Putamen (tissue), 1 donor: ENCODE results near the gene BCL7A.

ENCODE experiments used
- DNase-seq: peaks from one replicate; pipeline ENCODE4 v3.0.0-alpha.2; 2016; ENCODE audit warnings: low spot score

Gene BCL7A

GRCh38 chr12:122079033-122079531 is 57.4 kb downstream of the BCL7A start:
- no peak for DNase-seq

- no peak for DNase-seq
Measured at GRCh38 chr12:122079532-122080081, 57.9 kb downstream of the BCL7A start.

- DNase-seq: no peak
Measured at GRCh38 chr12:122080149-122081082, 58.7 kb downstream of the BCL7A start.

- DNase-seq: no peak
Measured at GRCh38 chr12:122081083-122081696, 59.5 kb downstream of the BCL7A start.

GRCh38 chr12:122081697-122082221 is 60.1 kb downstream of the BCL7A start:
- DNase-seq: no peak

GRCh38 chr12:122082621-122083356 is 61.1 kb downstream of the BCL7A start:
- DNase-seq: no peak

GRCh38 chr12:122084857-122085405 is 63.2 kb downstream of the BCL7A start:
- DNase-seq: no peak

- no peak for DNase-seq
Measured at GRCh38 chr12:122085591-122085990, 63.9 kb downstream of the BCL7A start.

GRCh38 chr12:122086116-122086515 is 64.4 kb downstream of the BCL7A start:
- DNase-seq: no peak

GRCh38 chr12:122086641-122087285 is 65.1 kb downstream of the BCL7A start:
- no peak for DNase-seq

- DNase-seq: no peak
Measured at GRCh38 chr12:122087431-122088178, 65.9 kb downstream of the BCL7A start.

GRCh38 chr12:122088179-122088810 is 66.6 kb downstream of the BCL7A start:
- no peak for DNase-seq

- DNase-seq: no peak
Measured at GRCh38 chr12:122089077-122089476, 67.4 kb downstream of the BCL7A start.

GRCh38 chr12:122090759-122091515 is 69.3 kb downstream of the BCL7A start:
- DNase-seq: no peak

- no peak for DNase-seq
Measured at GRCh38 chr12:122093098-122093883, 71.6 kb downstream of the BCL7A start.

- DNase-seq: no peak
Measured at GRCh38 chr12:122094137-122094734, 72.6 kb downstream of the BCL7A start.

- no peak for DNase-seq
Measured at GRCh38 chr12:122094735-122095631, 73.3 kb downstream of the BCL7A start.
